EL (cell line): ENCODE data around the gene HSPB8.

Experiments
- DNase-seq: peaks from one replicate; pipeline ENCODE4 v3.0.0-alpha.2; 2016

The HSPB8 gene

GRCh38 chr12:119171691-119172425 lies 6.9 kb upstream of the HSPB8 start:
- DNase-seq = no peak

GRCh38 chr12:119175081-119175480 lies 3.6 kb upstream of the HSPB8 start:
- DNase-seq = no peak

GRCh38 chr12:119176267-119177055 lies 2.3 kb upstream of the HSPB8 start:
- DNase-seq = peak; percentile 87

- no peak for DNase-seq
Measured at GRCh38 chr12:119177056-119177325, 1.7 kb upstream of the HSPB8 start.

GRCh38 chr12:119177724-119178380 lies 879 bp upstream of the HSPB8 start:
- no peak for DNase-seq

- DNase-seq = peak; percentile 76
Measured at GRCh38 chr12:119179335-119180021, 747 bp downstream of the HSPB8 start.

- DNase-seq = peak; percentile 47
Measured at GRCh38 chr12:119180380-119181040, 1.8 kb downstream of the HSPB8 start.

- DNase-seq = no peak
Measured at GRCh38 chr12:119181202-119181601, 2.5 kb downstream of the HSPB8 start.

GRCh38 chr12:119181944-119182343 lies 3.2 kb downstream of the HSPB8 start:
- DNase-seq = no peak

GRCh38 chr12:119182701-119183493 lies 4.2 kb downstream of the HSPB8 start:
- DNase-seq = no peak

GRCh38 chr12:119183942-119184695 lies 5.4 kb downstream of the HSPB8 start:
- no peak for DNase-seq

- DNase-seq = no peak
Measured at GRCh38 chr12:119195256-119195655, 16.5 kb downstream of the HSPB8 start.

- DNase-seq = no peak
Measured at GRCh38 chr12:119198440-119198839, 19.7 kb downstream of the HSPB8 start.

GRCh38 chr12:119200601-119201000 lies 21.9 kb downstream of the HSPB8 start:
- no peak for DNase-seq

GRCh38 chr12:119201789-119202543 lies 23.2 kb downstream of the HSPB8 start:
- no peak for DNase-seq

GRCh38 chr12:119202544-119202943 lies 23.8 kb downstream of the HSPB8 start:
- DNase-seq = no peak

GRCh38 chr12:119204131-119204530 lies 25.4 kb downstream of the HSPB8 start:
- no peak for DNase-seq

- no peak for DNase-seq
Measured at GRCh38 chr12:119204671-119205285, 26.0 kb downstream of the HSPB8 start.

- no peak for DNase-seq
Measured at GRCh38 chr12:119206348-119207062, 27.8 kb downstream of the HSPB8 start.
